ENCODE results near the gene ARID5A. TPM values are rescaled to one million over a fixed set of nuclear protein-coding genes. Genes with fewer than 3 reads are reported as not detected.

Gene ARID5A
- total and polyA plus RNA-seq, 9 of the 15 experiments (the other 6 are each of a cell fraction or from before 2014, with no cell fraction given): 0.14 to 12.5 (median 3.0) TPM

DNA sequence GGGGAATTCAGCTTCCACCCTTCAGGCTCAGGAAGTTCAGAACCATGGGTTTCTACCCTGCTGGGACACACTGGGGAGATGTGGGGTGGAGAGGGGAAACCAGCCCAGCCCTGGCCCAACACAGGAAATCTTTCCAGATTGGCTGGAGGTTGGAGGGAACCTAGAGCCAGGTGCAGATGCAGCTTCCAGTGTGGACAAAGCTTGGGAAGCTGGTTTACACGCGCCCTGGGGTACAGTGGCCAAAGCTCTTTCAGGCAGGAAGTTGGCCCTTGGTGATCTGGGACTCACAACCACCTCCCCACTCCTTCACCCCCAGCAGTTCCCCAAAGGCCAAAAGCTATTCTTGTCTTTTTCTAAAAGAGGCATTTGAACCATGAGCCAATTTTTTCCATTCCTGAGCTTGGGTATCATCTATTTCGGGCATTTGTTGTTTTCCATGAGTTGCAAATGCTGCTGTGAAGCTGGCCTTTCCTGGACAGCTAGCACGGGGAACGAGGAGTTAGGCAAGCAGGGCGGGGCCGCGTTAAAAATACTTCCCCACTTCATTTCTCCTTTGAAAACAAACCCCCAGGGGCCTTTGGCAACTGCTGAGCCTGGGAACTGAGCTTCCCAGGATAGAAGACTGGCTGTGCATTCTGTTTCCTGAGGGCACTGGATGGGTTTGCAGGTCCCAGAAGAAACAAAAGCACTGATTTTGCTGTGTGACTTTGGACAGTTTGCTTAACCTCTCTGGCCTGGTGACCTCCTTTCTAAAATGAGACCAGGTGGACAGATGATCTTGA, 3.1 kb upstream of the ARID5A start (continued):
- TF ChIP-seq HDAC2 (IDR thresholded peaks at IDR 0.05) (peak; percentile 88), HLTF (IDR thresholded peaks at IDR 0.05) (no peak), THRAP3 (IDR thresholded peaks at IDR 0.05; ENCODE audit: borderline replicate concordance) (no peak), MAFK (IDR thresholded peaks at IDR 0.05; ENCODE audit: low read length) (no peak), MYBL2 (IDR thresholded peaks at IDR 0.05; ENCODE audit: low read depth) (no peak), MYBL2 (CRISPR knock-in tag; IDR thresholded peaks at IDR 0.05; ENCODE audit: borderline replicate concordance) (no peak), ZNF780A (CRISPR knock-in tag; IDR thresholded peaks at IDR 0.05) (no peak), OTX1 (CRISPR knock-in tag; IDR thresholded peaks at IDR 0.05) (no peak), HCFC1 (IDR thresholded peaks at IDR 0.05; ENCODE audit: low read depth, low read length) (no peak), POLR2AphosphoS5 (IDR thresholded peaks at IDR 0.05; ENCODE audit: control insufficient read depth, insufficient read depth, low read depth, low read length) (no peak), NR4A1 (CRISPR knock-in tag; IDR thresholded peaks at IDR 0.05) (no peak), NR4A1 (tag; IDR thresholded peaks at IDR 0.05) (no peak), NUFIP1 (IDR thresholded peaks at IDR 0.05; ENCODE audit: partially characterized antibody) (no peak), C11orf30 (IDR thresholded peaks at IDR 0.05; ENCODE audit: low read depth) (no peak), CBFA2T2 (conservative IDR thresholded peaks at IDR 0.05) (no peak), TRIM28 (IDR thresholded peaks at IDR 0.05) (no peak), RCOR1 (IDR thresholded peaks at IDR 0.05; ENCODE audit: borderline replicate concordance in 1 of 2, low read depth in 2 of 2, low read length in 2 of 2) (0 out of 4 replicates have a peak, but pooled peaks have one; percentile 24 to 36), TSC22D4 (tag; IDR thresholded peaks at IDR 0.05) (no peak)
- TF ChIP-seq, protein P1, sequence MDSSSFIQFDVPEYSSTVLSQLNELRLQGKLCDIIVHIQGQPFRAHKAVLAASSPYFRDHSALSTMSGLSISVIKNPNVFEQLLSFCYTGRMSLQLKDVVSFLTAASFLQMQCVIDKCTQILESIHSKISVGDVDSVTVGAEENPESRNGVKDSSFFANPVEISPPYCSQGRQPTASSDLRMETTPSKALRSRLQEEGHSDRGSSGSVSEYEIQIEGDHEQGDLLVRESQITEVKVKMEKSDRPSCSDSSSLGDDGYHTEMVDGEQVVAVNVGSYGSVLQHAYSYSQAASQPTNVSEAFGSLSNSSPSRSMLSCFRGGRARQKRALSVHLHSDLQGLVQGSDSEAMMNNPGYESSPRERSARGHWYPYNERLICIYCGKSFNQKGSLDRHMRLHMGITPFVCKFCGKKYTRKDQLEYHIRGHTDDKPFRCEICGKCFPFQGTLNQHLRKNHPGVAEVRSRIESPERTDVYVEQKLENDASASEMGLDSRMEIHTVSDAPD (CRISPR knock-in tag; IDR thresholded peaks at IDR 0.05): no peak
- TF ChIP-seq, protein P2, sequence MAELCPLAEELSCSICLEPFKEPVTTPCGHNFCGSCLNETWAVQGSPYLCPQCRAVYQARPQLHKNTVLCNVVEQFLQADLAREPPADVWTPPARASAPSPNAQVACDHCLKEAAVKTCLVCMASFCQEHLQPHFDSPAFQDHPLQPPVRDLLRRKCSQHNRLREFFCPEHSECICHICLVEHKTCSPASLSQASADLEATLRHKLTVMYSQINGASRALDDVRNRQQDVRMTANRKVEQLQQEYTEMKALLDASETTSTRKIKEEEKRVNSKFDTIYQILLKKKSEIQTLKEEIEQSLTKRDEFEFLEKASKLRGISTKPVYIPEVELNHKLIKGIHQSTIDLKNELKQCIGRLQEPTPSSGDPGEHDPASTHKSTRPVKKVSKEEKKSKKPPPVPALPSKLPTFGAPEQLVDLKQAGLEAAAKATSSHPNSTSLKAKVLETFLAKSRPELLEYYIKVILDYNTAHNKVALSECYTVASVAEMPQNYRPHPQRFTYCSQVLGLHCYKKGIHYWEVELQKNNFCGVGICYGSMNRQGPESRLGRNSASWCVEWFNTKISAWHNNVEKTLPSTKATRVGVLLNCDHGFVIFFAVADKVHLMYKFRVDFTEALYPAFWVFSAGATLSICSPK (IDR thresholded peaks at IDR 0.05; ENCODE audit: borderline replicate concordance): no peak
- TF ChIP-seq, protein P3, sequence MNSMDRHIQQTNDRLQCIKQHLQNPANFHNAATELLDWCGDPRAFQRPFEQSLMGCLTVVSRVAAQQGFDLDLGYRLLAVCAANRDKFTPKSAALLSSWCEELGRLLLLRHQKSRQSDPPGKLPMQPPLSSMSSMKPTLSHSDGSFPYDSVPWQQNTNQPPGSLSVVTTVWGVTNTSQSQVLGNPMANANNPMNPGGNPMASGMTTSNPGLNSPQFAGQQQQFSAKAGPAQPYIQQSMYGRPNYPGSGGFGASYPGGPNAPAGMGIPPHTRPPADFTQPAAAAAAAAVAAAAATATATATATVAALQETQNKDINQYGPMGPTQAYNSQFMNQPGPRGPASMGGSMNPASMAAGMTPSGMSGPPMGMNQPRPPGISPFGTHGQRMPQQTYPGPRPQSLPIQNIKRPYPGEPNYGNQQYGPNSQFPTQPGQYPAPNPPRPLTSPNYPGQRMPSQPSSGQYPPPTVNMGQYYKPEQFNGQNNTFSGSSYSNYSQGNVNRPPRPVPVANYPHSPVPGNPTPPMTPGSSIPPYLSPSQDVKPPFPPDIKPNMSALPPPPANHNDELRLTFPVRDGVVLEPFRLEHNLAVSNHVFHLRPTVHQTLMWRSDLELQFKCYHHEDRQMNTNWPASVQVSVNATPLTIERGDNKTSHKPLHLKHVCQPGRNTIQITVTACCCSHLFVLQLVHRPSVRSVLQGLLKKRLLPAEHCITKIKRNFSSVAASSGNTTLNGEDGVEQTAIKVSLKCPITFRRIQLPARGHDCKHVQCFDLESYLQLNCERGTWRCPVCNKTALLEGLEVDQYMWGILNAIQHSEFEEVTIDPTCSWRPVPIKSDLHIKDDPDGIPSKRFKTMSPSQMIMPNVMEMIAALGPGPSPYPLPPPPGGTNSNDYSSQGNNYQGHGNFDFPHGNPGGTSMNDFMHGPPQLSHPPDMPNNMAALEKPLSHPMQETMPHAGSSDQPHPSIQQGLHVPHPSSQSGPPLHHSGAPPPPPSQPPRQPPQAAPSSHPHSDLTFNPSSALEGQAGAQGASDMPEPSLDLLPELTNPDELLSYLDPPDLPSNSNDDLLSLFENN (IDR thresholded peaks at IDR 0.05; ENCODE audit: low read depth in 2 of 2, low read length in 2 of 2): no peak
- TF ChIP-seq, protein P4, sequence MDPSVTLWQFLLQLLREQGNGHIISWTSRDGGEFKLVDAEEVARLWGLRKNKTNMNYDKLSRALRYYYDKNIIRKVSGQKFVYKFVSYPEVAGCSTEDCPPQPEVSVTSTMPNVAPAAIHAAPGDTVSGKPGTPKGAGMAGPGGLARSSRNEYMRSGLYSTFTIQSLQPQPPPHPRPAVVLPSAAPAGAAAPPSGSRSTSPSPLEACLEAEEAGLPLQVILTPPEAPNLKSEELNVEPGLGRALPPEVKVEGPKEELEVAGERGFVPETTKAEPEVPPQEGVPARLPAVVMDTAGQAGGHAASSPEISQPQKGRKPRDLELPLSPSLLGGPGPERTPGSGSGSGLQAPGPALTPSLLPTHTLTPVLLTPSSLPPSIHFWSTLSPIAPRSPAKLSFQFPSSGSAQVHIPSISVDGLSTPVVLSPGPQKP (CRISPR knock-in tag; IDR thresholded peaks at IDR 0.05): no peak
